ENCODE data around the gene PRDX1. TPM values are rescaled to one million over a fixed set of nuclear protein-coding genes. Genes with fewer than 3 reads are reported as not detected.

The PRDX1 gene
- total RNA-seq, 4 donors from 2014 or later: 120 to 291 (median 189) TPM

GRCh38 chr1:45569571-45569961 lies 47.9 kb upstream of the PRDX1 start:
- intact Hi-C loops (cut with DNase I; ENCODE audit: low total_unique reads) (loop anchor here (5.0 kb wide), 1 partner anchor 207 kb away; no protein-coding TSS in a partner anchor), in situ Hi-C loops (cut with MboI; ENCODE audit: low pct_ligation_motif_present in 1 of 4, low pct_unique_long_range_greater_than_20kb in 1 of 4, low sequenced_read_pairs in 3 of 4) (loop anchor here in 3 of 4 donors (5.0 to 10.0 kb wide), 4 partner anchors 55 to 205 kb away; no protein-coding TSS in a partner anchor)

DNA sequence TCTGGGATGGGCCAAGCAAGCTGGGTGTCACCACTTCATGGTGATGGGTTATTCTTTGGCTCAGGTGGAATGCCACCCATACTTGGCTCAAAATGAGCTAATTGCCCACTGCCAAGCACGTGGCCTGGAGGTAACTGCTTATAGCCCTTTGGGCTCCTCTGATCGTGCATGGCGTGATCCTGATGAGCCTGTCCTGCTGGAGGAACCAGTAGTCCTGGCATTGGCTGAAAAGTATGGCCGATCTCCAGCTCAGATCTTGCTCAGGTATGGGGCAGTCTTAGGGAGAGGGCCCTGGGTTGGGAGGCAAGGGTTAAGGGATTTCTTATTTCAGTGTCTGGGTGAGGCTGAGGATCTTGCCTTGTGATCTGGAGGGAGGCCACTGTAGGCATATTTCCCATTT lies 46.7 kb upstream of the PRDX1 start:
- peaks cover 0 to 22% (median 6%) of the 10 kb centered on the region in 4 donors for H3K36me3 ChIP-seq
- peaks cover 0 to 6% (median 2%) of the 10 kb centered on the region in 4 donors for H3K4me1 ChIP-seq
- no peak overlapping the region for H3K4me3 ChIP-seq
- in situ Hi-C loops (cut with MboI; ENCODE audit: low pct_ligation_motif_present in 1 of 4, low pct_unique_long_range_greater_than_20kb in 1 of 4, low sequenced_read_pairs in 3 of 4) (loop anchor here in 3 of 4 donors (5.0 to 10.0 kb wide), 4 partner anchors 54 to 204 kb away; no protein-coding TSS in a partner anchor), intact Hi-C loops (cut with DNase I; ENCODE audit: low total_unique reads) (loop anchor here (5.0 kb wide), 1 partner anchor 206 kb away; no protein-coding TSS in a partner anchor)
- DNase-seq: no peak
- TF ChIP-seq, protein P1, sequence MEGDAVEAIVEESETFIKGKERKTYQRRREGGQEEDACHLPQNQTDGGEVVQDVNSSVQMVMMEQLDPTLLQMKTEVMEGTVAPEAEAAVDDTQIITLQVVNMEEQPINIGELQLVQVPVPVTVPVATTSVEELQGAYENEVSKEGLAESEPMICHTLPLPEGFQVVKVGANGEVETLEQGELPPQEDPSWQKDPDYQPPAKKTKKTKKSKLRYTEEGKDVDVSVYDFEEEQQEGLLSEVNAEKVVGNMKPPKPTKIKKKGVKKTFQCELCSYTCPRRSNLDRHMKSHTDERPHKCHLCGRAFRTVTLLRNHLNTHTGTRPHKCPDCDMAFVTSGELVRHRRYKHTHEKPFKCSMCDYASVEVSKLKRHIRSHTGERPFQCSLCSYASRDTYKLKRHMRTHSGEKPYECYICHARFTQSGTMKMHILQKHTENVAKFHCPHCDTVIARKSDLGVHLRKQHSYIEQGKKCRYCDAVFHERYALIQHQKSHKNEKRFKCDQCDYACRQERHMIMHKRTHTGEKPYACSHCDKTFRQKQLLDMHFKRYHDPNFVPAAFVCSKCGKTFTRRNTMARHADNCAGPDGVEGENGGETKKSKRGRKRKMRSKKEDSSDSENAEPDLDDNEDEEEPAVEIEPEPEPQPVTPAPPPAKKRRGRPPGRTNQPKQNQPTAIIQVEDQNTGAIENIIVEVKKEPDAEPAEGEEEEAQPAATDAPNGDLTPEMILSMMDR (IDR thresholded peaks at IDR 0.05): no peak
- TF ChIP-seq POLR2A (IDR thresholded peaks at IDR 0.05) (no peak), EP300 (IDR thresholded peaks at IDR 0.05; ENCODE audit: low read depth) (no peak), POLR2AphosphoS5 (IDR thresholded peaks at IDR 0.05) (no peak)
- WGBS, 2 donors (ENCODE audit: low coverage in 1 of 2): 77% methylated on average over 4 of the region's 4 CpGs; no CpG with 5 or more reads in 1 of the 2 donors
- no peaks in the 10 kb centered on the region for H3K27me3 ChIP-seq
- H3K9me3 ChIP-seq: no peaks in the 10 kb centered on the region
- no peak overlapping the region for H3K27ac ChIP-seq

More at GRCh38 chr1:45569571-45569961, 47.9 kb upstream of the PRDX1 start:
- peaks cover 0 to 15% (median 6%) of the 10 kb centered on the region in 4 donors for H3K36me3 ChIP-seq
- no peaks in the 10 kb centered on the region for H3K9me3 ChIP-seq
- whole genome bisulfite sequencing, 2 donors (ENCODE audit: low coverage in 1 of 2): 59% methylated on average over 4 of the region's 4 CpGs; no CpG with 5 or more reads in 1 of the 2 donors
- TF ChIP-seq POLR2A (IDR thresholded peaks at IDR 0.05): no peak
- TF ChIP-seq, protein P1 (IDR thresholded peaks at IDR 0.05): no peak
- TF ChIP-seq POLR2AphosphoS5 (IDR thresholded peaks at IDR 0.05): no peak
- TF ChIP-seq EP300 (IDR thresholded peaks at IDR 0.05; ENCODE audit: low read depth): no peak
- DNase-seq: no peak
- H3K27me3 ChIP-seq: no peaks in the 10 kb centered on the region
- H3K27ac ChIP-seq: no peak overlapping the region
- peaks cover 0 to 6% (median 2%) of the 10 kb centered on the region in 4 donors for H3K4me1 ChIP-seq
- no peak overlapping the region for H3K4me3 ChIP-seq

GRCh38 chr1:45567911-45568310 lies 46.2 kb upstream of the PRDX1 start:
- Histone ChIP-seq H3K9me3 (no peaks in the 10 kb centered on the region), H3K27ac (no peak overlapping the region), H3K27me3 (no peaks in the 10 kb centered on the region), H3K4me1 (peaks cover 0 to 6% (median 2%) of the 10 kb centered on the region in 4 donors), H3K36me3 (peaks cover 0 to 27% (median 9%) of the 10 kb centered on the region in 4 donors), H3K4me3 (no peak overlapping the region)
- intact Hi-C loops (cut with DNase I; ENCODE audit: low total_unique reads): loop anchor here (5.0 kb wide), 1 partner anchor 206 kb away; no protein-coding TSS in a partner anchor
- 88 to 100% methylated on average over 1 to 7 of the region's 7 CpGs for WGBS, 2 donors (ENCODE audit: low coverage in 1 of 2)
- in situ Hi-C loops (cut with MboI; ENCODE audit: low pct_ligation_motif_present in 1 of 4, low pct_unique_long_range_greater_than_20kb in 1 of 4, low sequenced_read_pairs in 3 of 4): loop anchor here in 3 of 4 donors (5.0 to 10.0 kb wide), 4 partner anchors 53 to 203 kb away; no protein-coding TSS in a partner anchor
- DNase-seq: no peak
- no peak for TF ChIP-seq POLR2AphosphoS5 (IDR thresholded peaks at IDR 0.05)
- no peak for TF ChIP-seq EP300 (IDR thresholded peaks at IDR 0.05; ENCODE audit: low read depth)
- TF ChIP-seq POLR2A (IDR thresholded peaks at IDR 0.05): no peak
- TF ChIP-seq, protein P1 (IDR thresholded peaks at IDR 0.05): no peak

DNA sequence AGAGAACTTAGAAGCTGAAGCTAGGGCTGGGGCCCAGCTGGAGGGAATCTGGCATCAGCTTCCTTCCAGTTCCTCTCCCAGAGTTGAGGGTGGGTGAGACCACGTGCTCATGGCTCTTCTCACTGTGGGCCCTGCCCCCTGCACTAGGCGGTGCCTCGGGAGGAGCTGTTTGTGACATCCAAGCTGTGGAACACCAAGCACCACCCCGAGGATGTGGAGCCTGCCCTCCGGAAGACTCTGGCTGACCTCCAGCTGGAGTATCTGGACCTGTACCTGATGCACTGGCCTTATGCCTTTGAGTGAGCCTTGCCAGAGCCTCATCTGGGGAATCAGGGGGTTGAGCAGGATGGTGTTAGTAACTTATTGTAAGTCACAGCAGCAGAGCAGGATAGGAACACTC lies 45.0 kb upstream of the PRDX1 start:
- H3K4me1 ChIP-seq: peaks cover 0 to 7% (median 5%) of the 10 kb centered on the region in 4 donors
- no peaks in the 10 kb centered on the region for H3K9me3 ChIP-seq
- intact Hi-C loops (cut with DNase I; ENCODE audit: low total_unique reads) (loop anchor here (5.0 kb wide), 1 partner anchor 204 kb away; no protein-coding TSS in a partner anchor), in situ Hi-C loops (cut with MboI; ENCODE audit: low pct_ligation_motif_present in 1 of 4, low pct_unique_long_range_greater_than_20kb in 1 of 4, low sequenced_read_pairs in 3 of 4) (loop anchor here in 3 of 4 donors (5.0 to 10.0 kb wide), 4 partner anchors 52 to 202 kb away; no protein-coding TSS in a partner anchor)
- H3K27ac ChIP-seq: no peak overlapping the region
- no peak overlapping the region for H3K4me3 ChIP-seq
- no peak for TF ChIP-seq EP300 (IDR thresholded peaks at IDR 0.05; ENCODE audit: low read depth)
- TF ChIP-seq POLR2A (IDR thresholded peaks at IDR 0.05): no peak
- no peak for TF ChIP-seq POLR2AphosphoS5 (IDR thresholded peaks at IDR 0.05)
- TF ChIP-seq, protein P1 (IDR thresholded peaks at IDR 0.05): no peak
- H3K27me3 ChIP-seq: no peaks in the 10 kb centered on the region
- peaks cover 0 to 28% (median 12%) of the 10 kb centered on the region in 4 donors for H3K36me3 ChIP-seq
- DNase-seq: peak; percentile 21
- WGBS, 2 donors (ENCODE audit: low coverage in 1 of 2): 61% methylated on average over 5 of the region's 5 CpGs; no CpG with 5 or more reads in 1 of the 2 donors
